Liver (tissue), 3 donors: Measurements from ENCODE around the gene CPNE5.

Experiments used
- FOXA1 ChIP-seq: IDR thresholded peaks from 2 replicates; pipeline ENCODE4 v1.6.1; 2016; ENCODE audit warnings: antibody characterized with exemption
- GABPA ChIP-seq, 2 donors: IDR thresholded peaks in 1 of 2; conservative IDR thresholded peaks in 1 of 2; 2 replicates each; pipeline ENCODE4 v1.6.1; 2016; ENCODE audit warnings: antibody characterized with exemption in 2 of 2, mild to moderate bottlenecking in 1 of 2, moderate library complexity in 1 of 2
- JUND ChIP-seq, 2 donors: IDR thresholded peaks; 2 replicates each; pipeline ENCODE4 v1.6.1; 2016; ENCODE audit warnings: antibody characterized with exemption in 2 of 2
- MAX ChIP-seq: IDR thresholded peaks from 2 replicates; pipeline ENCODE4 v1.6.1; 2016; ENCODE audit warnings: antibody characterized with exemption
- RAD21 ChIP-seq, 2 donors: IDR thresholded peaks; 2 replicates each; pipeline ENCODE4 v1.6.1; 2016; ENCODE audit warnings: antibody characterized with exemption in 2 of 2, mild to moderate bottlenecking in 2 of 2
- TAF1 ChIP-seq: conservative IDR thresholded peaks from 2 replicates; pipeline ENCODE4 v1.6.1; 2016; ENCODE audit warnings: antibody characterized with exemption, mild to moderate bottlenecking
- TF ChIP-seq, protein P1 (sequence below): fragments of 150-350 bp; IDR thresholded peaks from 2 replicates; pipeline ENCODE4 v1.5.1; 2017; ENCODE audit warnings: improper control_type of control experiment, low read depth, low read length; ENCODE audit not compliant: missing input control
- TF ChIP-seq, protein P2 (sequence below): IDR thresholded peaks from 2 replicates; pipeline ENCODE4 v1.6.1; 2016; ENCODE audit warnings: antibody characterized with exemption
- TF ChIP-seq, protein P3 (sequence below): IDR thresholded peaks from 2 replicates; pipeline ENCODE4 v1.6.1; 2016; ENCODE audit warnings: antibody characterized with exemption
- donor health status: healthy.
- donor health status: healthy.

GRCh38 chr6:36733300-36733699 is 105.9 kb downstream of the CPNE5 start:
- TF ChIP-seq, protein P1, sequence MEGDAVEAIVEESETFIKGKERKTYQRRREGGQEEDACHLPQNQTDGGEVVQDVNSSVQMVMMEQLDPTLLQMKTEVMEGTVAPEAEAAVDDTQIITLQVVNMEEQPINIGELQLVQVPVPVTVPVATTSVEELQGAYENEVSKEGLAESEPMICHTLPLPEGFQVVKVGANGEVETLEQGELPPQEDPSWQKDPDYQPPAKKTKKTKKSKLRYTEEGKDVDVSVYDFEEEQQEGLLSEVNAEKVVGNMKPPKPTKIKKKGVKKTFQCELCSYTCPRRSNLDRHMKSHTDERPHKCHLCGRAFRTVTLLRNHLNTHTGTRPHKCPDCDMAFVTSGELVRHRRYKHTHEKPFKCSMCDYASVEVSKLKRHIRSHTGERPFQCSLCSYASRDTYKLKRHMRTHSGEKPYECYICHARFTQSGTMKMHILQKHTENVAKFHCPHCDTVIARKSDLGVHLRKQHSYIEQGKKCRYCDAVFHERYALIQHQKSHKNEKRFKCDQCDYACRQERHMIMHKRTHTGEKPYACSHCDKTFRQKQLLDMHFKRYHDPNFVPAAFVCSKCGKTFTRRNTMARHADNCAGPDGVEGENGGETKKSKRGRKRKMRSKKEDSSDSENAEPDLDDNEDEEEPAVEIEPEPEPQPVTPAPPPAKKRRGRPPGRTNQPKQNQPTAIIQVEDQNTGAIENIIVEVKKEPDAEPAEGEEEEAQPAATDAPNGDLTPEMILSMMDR: no peak
- TF ChIP-seq JUND (IDR thresholded peaks at IDR 0.05): no peak
- TF ChIP-seq RAD21 (IDR thresholded peaks at IDR 0.05): no peak
- no peak for TF ChIP-seq MAX
- TF ChIP-seq FOXA1: no peak
- no peak for TF ChIP-seq GABPA (IDR thresholded peaks at IDR 0.05 in 1 of 2, conservative IDR thresholded peaks at IDR 0.05 in 1 of 2)
- TF ChIP-seq, protein P2, sequence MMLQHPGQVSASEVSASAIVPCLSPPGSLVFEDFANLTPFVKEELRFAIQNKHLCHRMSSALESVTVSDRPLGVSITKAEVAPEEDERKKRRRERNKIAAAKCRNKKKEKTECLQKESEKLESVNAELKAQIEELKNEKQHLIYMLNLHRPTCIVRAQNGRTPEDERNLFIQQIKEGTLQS: no peak
- no peak for TF ChIP-seq TAF1
- TF ChIP-seq, protein P3, sequence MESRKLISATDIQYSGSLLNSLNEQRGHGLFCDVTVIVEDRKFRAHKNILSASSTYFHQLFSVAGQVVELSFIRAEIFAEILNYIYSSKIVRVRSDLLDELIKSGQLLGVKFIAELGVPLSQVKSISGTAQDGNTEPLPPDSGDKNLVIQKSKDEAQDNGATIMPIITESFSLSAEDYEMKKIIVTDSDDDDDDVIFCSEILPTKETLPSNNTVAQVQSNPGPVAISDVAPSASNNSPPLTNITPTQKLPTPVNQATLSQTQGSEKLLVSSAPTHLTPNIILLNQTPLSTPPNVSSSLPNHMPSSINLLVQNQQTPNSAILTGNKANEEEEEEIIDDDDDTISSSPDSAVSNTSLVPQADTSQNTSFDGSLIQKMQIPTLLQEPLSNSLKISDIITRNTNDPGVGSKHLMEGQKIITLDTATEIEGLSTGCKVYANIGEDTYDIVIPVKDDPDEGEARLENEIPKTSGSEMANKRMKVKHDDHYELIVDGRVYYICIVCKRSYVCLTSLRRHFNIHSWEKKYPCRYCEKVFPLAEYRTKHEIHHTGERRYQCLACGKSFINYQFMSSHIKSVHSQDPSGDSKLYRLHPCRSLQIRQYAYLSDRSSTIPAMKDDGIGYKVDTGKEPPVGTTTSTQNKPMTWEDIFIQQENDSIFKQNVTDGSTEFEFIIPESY: no peak
